ENCODE measurements around the gene CERK. TPM values are rescaled to one million over a fixed set of nuclear protein-coding genes. Genes with fewer than 3 reads are reported as not detected.
"Not testable (repeated sequence)": the region's sequence is repeated elsewhere in the genome, so short reads cannot be mapped to it uniquely, and the experiment has no call there.

CERK gene
- polyA plus RNA-seq = 82.3 TPM
- long read RNA-seq, donor 1, full-length matches to known transcripts = 9 of 9 reads
- long read RNA-seq, donor 1, partial matches to known transcripts = 0 of 9 reads
- long read RNA-seq, donor 1, other reads (novel, unspliced or antisense) = 0 of 9 reads
- long read RNA-seq, donor 2, full-length matches to known transcripts = 12 of 12 reads
- long read RNA-seq, donor 2, partial matches to known transcripts = 0 of 12 reads
- long read RNA-seq, donor 2, other reads (novel, unspliced or antisense) = 0 of 12 reads
- long read RNA-seq, donor 3, full-length matches to known transcripts = 33 of 33 reads
- long read RNA-seq, donor 3, partial matches to known transcripts = 0 of 33 reads
- long read RNA-seq, donor 3, other reads (novel, unspliced or antisense) = 0 of 33 reads
- long read RNA-seq, donor 4, full-length matches to known transcripts = 1 of 1 reads
- long read RNA-seq, donor 4, partial matches to known transcripts = 0 of 1 reads
- long read RNA-seq, donor 4, other reads (novel, unspliced or antisense) = 0 of 1 reads
- long read RNA-seq, donor 5, full-length matches to known transcripts = 6 of 6 reads
- long read RNA-seq, donor 5, partial matches to known transcripts = 0 of 6 reads
- long read RNA-seq, donor 5, other reads (novel, unspliced or antisense) = 0 of 6 reads
- long read RNA-seq, donor 6, full-length matches to known transcripts = 16 of 16 reads
- long read RNA-seq, donor 6, partial matches to known transcripts = 0 of 16 reads
- long read RNA-seq, donor 6, other reads (novel, unspliced or antisense) = 0 of 16 reads
- long read RNA-seq, donor 7, full-length matches to known transcripts = 3 of 3 reads
- long read RNA-seq, donor 7, partial matches to known transcripts = 0 of 3 reads
- long read RNA-seq, donor 7, other reads (novel, unspliced or antisense) = 0 of 3 reads
- long read RNA-seq, donor 8, full-length matches to known transcripts = 10 of 29 reads
- long read RNA-seq, donor 8, partial matches to known transcripts = 19 of 29 reads
- long read RNA-seq, donor 8, other reads (novel, unspliced or antisense) = 0 of 29 reads
- long read RNA-seq, donor 9, full-length matches to known transcripts = 11 of 16 reads
- long read RNA-seq, donor 9, partial matches to known transcripts = 5 of 16 reads
- long read RNA-seq, donor 9, other reads (novel, unspliced or antisense) = 0 of 16 reads
- long read RNA-seq, donor 10, full-length matches to known transcripts = 18 of 18 reads
- long read RNA-seq, donor 10, partial matches to known transcripts = 0 of 18 reads
- long read RNA-seq, donor 10, other reads (novel, unspliced or antisense) = 0 of 18 reads
- long read RNA-seq, donor 11, full-length matches to known transcripts = 12 of 12 reads
- long read RNA-seq, donor 11, partial matches to known transcripts = 0 of 12 reads
- long read RNA-seq, donor 11, other reads (novel, unspliced or antisense) = 0 of 12 reads

- Histone ChIP-seq H3K4me3 (ENCODE audit: low read length) (peak within 1 kb of the TSS; percentile 76), H3K9me3 (ENCODE audit: control insufficient read depth, low read depth, low read length) (peaks cover 3% of the 10 kb centered on the region), H3K4me1 (ENCODE audit: control insufficient read depth, insufficient read depth, low read length) (peaks cover 69% of the 10 kb centered on the region), H3K27ac (ENCODE audit: low read length) (peak within 1 kb of the TSS; percentile 92), H3K36me3 (ENCODE audit: control insufficient read depth, insufficient read depth, low read length) (peaks cover 4% of the 10 kb centered on the region), H3K27me3 (ENCODE audit: control insufficient read depth, insufficient read depth, low read length) (no peaks in the 10 kb centered on the region)
- peak in 1 of 2 donors; percentile 89 for DNase-seq
- no CpG with 5 or more reads among the region's 99 CpGs for WGBS (ENCODE audit: insufficient coverage, low lambda C conversion rate)
Observed at GRCh38 chr22:46737976-46738646, at the start of gene CERK. TSS of gene CERK (minus strand) at chr22:46738252. CDS start at chr22:46738148, 104 bp downstream.

- H3K27ac ChIP-seq (ENCODE audit: low read length) = no peak overlapping the region
- DNase-seq = no peak
- H3K9me3 ChIP-seq (ENCODE audit: control insufficient read depth, low read depth, low read length) = no peaks in the 10 kb centered on the region
- H3K36me3 ChIP-seq (ENCODE audit: control insufficient read depth, insufficient read depth, low read length) = peaks cover 3% of the 10 kb centered on the region
- no peaks in the 10 kb centered on the region for H3K27me3 ChIP-seq (ENCODE audit: control insufficient read depth, insufficient read depth, low read length)
- no peak overlapping the region for H3K4me3 ChIP-seq (ENCODE audit: low read length)
- WGBS (ENCODE audit: insufficient coverage, low lambda C conversion rate) = 80% methylated on average over 1 of the region's 3 CpGs
- no peaks in the 10 kb centered on the region for H3K4me1 ChIP-seq (ENCODE audit: control insufficient read depth, insufficient read depth, low read length)
Observed at GRCh38 chr22:46783721-46784120, 45.7 kb upstream of the CERK start.

GRCh38 chr22:46782200-46782599, 44.1 kb upstream of the CERK start:
- H3K36me3 ChIP-seq (ENCODE audit: control insufficient read depth, insufficient read depth, low read length) = not testable (repeated sequence)

GRCh38 chr22:46781291-46781690, 43.2 kb upstream of the CERK start:
- no peak for DNase-seq
- H3K27me3 ChIP-seq (ENCODE audit: control insufficient read depth, insufficient read depth, low read length) = no peaks in the 10 kb centered on the region
- H3K4me1 ChIP-seq (ENCODE audit: control insufficient read depth, insufficient read depth, low read length) = peaks cover 2% of the 10 kb centered on the region
- no peaks in the 10 kb centered on the region for H3K9me3 ChIP-seq (ENCODE audit: control insufficient read depth, low read depth, low read length)
- peaks cover 3% of the 10 kb centered on the region for H3K36me3 ChIP-seq (ENCODE audit: control insufficient read depth, insufficient read depth, low read length)
- WGBS (ENCODE audit: insufficient coverage, low lambda C conversion rate) = 100% methylated on average over 3 of the region's 9 CpGs
- H3K27ac ChIP-seq (ENCODE audit: low read length) = no peak overlapping the region
- H3K4me3 ChIP-seq (ENCODE audit: low read length) = no peak overlapping the region

More at GRCh38 chr22:46782200-46782599, 44.1 kb upstream of the CERK start:
- DNase-seq; H3K27ac ChIP-seq (ENCODE audit: low read length); H3K9me3 ChIP-seq (ENCODE audit: control insufficient read depth, low read depth, low read length); H3K4me3 ChIP-seq (ENCODE audit: low read length); H3K4me1 ChIP-seq (ENCODE audit: control insufficient read depth, insufficient read depth, low read length); H3K27me3 ChIP-seq (ENCODE audit: control insufficient read depth, insufficient read depth, low read length): not testable (repeated sequence)
- WGBS (ENCODE audit: insufficient coverage, low lambda C conversion rate) = no CpG with 5 or more reads among the region's 10 CpGs

- no CpG with 5 or more reads among the region's 9 CpGs for WGBS (ENCODE audit: insufficient coverage, low lambda C conversion rate)
Observed at GRCh38 chr22:46780453-46780852, 42.4 kb upstream of the CERK start.

GRCh38 chr22:46779651-46780050, 41.6 kb upstream of the CERK start:
- Histone ChIP-seq H3K36me3 (ENCODE audit: control insufficient read depth, insufficient read depth, low read length) (peaks cover 3% of the 10 kb centered on the region), H3K4me1 (ENCODE audit: control insufficient read depth, insufficient read depth, low read length) (peaks cover 18% of the 10 kb centered on the region), H3K4me3 (ENCODE audit: low read length) (no peak overlapping the region), H3K9me3 (ENCODE audit: control insufficient read depth, low read depth, low read length) (no peaks in the 10 kb centered on the region), H3K27me3 (ENCODE audit: control insufficient read depth, insufficient read depth, low read length) (no peaks in the 10 kb centered on the region), H3K27ac (ENCODE audit: low read length) (no peak overlapping the region)
- 100% methylated on average over 1 of the region's 9 CpGs for WGBS (ENCODE audit: insufficient coverage, low lambda C conversion rate)
- no peak for DNase-seq

More at GRCh38 chr22:46780453-46780852, 42.4 kb upstream of the CERK start:
- Histone ChIP-seq H3K27ac (ENCODE audit: low read length) (no peak overlapping the region), H3K27me3 (ENCODE audit: control insufficient read depth, insufficient read depth, low read length) (no peaks in the 10 kb centered on the region), H3K36me3 (ENCODE audit: control insufficient read depth, insufficient read depth, low read length) (peaks cover 3% of the 10 kb centered on the region), H3K9me3 (ENCODE audit: control insufficient read depth, low read depth, low read length) (no peaks in the 10 kb centered on the region), H3K4me1 (ENCODE audit: control insufficient read depth, insufficient read depth, low read length) (peaks cover 10% of the 10 kb centered on the region), H3K4me3 (ENCODE audit: low read length) (no peak overlapping the region)
- no peak for DNase-seq

- no peak overlapping the region for H3K27ac ChIP-seq (ENCODE audit: low read length)
- no peak for DNase-seq
- peaks cover 3% of the 10 kb centered on the region for H3K36me3 ChIP-seq (ENCODE audit: control insufficient read depth, insufficient read depth, low read length)
- H3K27me3 ChIP-seq (ENCODE audit: control insufficient read depth, insufficient read depth, low read length) = no peaks in the 10 kb centered on the region
- H3K9me3 ChIP-seq (ENCODE audit: control insufficient read depth, low read depth, low read length) = no peaks in the 10 kb centered on the region
- no peak overlapping the region for H3K4me3 ChIP-seq (ENCODE audit: low read length)
- peaks cover 24% of the 10 kb centered on the region for H3K4me1 ChIP-seq (ENCODE audit: control insufficient read depth, insufficient read depth, low read length)
- WGBS (ENCODE audit: insufficient coverage, low lambda C conversion rate) = no CpG with 5 or more reads among the region's 4 CpGs
Observed at GRCh38 chr22:46779023-46779422, 41.0 kb upstream of the CERK start.

- WGBS (ENCODE audit: insufficient coverage, low lambda C conversion rate) = no CpG with 5 or more reads among the region's 11 CpGs
- no peak for DNase-seq
- Histone ChIP-seq H3K27me3 (ENCODE audit: control insufficient read depth, insufficient read depth, low read length) (no peaks in the 10 kb centered on the region), H3K4me1 (ENCODE audit: control insufficient read depth, insufficient read depth, low read length) (peaks cover 32% of the 10 kb centered on the region), H3K9me3 (ENCODE audit: control insufficient read depth, low read depth, low read length) (no peaks in the 10 kb centered on the region), H3K27ac (ENCODE audit: low read length) (no peak overlapping the region), H3K4me3 (ENCODE audit: low read length) (no peak overlapping the region), H3K36me3 (ENCODE audit: control insufficient read depth, insufficient read depth, low read length) (peaks cover 6% of the 10 kb centered on the region)
Observed at GRCh38 chr22:46777609-46777970, 39.5 kb upstream of the CERK start.

GRCh38 chr22:46776876-46777608, 39.0 kb upstream of the CERK start:
- Histone ChIP-seq H3K27ac (ENCODE audit: low read length) (no peak overlapping the region), H3K4me1 (ENCODE audit: control insufficient read depth, insufficient read depth, low read length) (peaks cover 32% of the 10 kb centered on the region), H3K9me3 (ENCODE audit: control insufficient read depth, low read depth, low read length) (no peaks in the 10 kb centered on the region), H3K4me3 (ENCODE audit: low read length) (no peak overlapping the region), H3K36me3 (ENCODE audit: control insufficient read depth, insufficient read depth, low read length) (peaks cover 4% of the 10 kb centered on the region), H3K27me3 (ENCODE audit: control insufficient read depth, insufficient read depth, low read length) (no peaks in the 10 kb centered on the region)
- DNase-seq = no peak
- no CpG with 5 or more reads among the region's 18 CpGs for WGBS (ENCODE audit: insufficient coverage, low lambda C conversion rate)

Measured in large intestine (tissue), 12 donors.